HG02623 (cell line): ENCODE measurements around the gene MEIKIN.
"Not testable (repeated sequence)": the region's sequence is repeated elsewhere in the genome, so short reads cannot be mapped to it uniquely, and the experiment has no call there.

ENCODE experiments used
- ATAC-seq: cut with Tn5 transposase; IDR thresholded peaks from one replicate; pipeline ENCODE4 v1.9.1; 2021; ENCODE audit warnings: moderate library complexity; ENCODE audit not compliant: unreplicated experiment

The MEIKIN gene

DNA sequence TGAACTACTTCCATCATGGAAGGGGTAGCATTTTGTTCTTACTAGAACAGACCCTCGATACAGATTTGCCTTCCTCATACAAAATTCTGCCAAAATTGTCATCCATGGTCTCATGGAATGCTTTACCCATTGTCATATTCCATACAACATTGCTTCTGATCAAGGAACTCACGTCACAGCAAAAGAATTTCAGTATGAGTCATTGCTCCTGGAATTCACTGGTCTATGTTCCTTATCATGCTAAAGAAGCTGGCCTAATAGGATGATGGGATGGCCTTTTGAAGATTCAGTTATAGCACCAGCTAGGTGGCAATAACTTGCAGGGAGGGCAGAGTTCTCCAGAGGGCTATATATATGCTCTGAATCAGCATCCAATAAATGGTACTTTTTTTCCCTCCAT, 130.5 kb downstream of the MEIKIN start:
- ATAC-seq, result no peak

DNA sequence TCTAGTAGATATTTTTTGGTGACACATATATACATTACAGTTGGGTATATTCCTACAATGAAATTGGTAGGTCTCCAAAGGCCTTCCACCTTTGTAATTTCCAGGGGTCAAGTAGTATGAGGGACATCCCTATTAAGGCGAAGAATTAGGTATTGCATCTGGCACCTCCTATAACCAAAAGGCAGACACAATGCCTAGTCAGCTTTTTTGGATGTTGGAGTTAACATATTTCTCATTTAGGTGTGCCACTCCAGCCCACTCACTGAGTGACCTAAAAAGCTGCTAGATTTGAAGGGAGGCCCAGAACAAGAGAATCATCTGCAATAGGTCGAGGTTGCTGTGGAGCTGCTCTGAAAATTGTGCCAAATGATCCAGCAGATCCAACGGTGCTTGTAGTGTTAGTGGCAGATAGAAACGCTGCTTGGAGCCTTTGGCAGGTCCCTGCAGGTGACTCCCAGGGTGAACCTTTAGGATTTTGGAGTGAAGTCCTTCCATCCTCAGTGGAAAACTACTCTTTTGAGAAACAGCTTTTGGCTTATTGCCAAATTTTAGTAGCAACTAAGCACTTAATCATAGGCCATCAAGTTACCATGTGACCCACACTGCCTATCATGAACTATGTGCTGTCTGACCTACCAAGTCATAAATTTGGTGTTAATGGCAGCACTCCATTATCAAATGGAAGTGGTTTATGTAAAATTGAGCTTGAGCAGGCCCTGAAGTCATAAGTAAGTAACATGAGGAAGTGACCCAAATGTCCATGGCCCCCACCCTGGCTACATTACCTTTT, 132.9 kb downstream of the MEIKIN start:
- ATAC-seq, result no peak

DNA sequence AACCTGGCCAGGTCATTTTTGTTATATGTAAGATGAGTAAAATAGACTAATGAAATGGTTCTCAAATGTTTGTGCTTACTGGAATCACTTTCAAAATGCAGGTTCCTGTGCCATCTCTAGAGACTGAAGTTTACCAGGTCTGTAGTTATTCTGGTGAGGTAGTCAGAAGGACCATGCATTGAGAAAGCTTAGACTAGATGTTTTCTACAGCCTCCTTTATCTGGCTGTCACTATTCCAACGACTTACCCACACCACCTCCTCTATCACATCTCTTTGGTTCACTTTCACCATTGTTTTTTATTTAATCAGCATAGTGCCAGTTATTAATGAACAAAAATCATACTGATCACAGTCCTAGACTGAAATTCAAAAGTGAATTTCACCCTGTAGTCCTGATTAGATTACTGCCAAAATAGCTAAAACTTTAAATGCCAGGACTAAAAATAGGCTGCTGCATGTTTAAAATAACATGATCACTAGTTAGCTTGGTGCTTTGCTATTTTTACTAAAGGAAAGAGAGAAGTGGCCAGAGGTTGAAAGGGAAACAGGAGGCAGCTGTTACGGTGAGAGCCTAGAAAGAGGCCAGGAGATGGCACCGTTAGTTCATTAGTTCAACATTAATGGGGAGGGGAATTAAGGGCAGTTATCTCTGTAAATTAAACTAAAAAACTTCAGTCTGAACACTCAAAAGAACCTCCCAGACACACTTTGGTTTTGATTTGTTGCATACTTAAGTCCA, 134.8 kb downstream of the MEIKIN start:
- no peak for ATAC-seq

DNA sequence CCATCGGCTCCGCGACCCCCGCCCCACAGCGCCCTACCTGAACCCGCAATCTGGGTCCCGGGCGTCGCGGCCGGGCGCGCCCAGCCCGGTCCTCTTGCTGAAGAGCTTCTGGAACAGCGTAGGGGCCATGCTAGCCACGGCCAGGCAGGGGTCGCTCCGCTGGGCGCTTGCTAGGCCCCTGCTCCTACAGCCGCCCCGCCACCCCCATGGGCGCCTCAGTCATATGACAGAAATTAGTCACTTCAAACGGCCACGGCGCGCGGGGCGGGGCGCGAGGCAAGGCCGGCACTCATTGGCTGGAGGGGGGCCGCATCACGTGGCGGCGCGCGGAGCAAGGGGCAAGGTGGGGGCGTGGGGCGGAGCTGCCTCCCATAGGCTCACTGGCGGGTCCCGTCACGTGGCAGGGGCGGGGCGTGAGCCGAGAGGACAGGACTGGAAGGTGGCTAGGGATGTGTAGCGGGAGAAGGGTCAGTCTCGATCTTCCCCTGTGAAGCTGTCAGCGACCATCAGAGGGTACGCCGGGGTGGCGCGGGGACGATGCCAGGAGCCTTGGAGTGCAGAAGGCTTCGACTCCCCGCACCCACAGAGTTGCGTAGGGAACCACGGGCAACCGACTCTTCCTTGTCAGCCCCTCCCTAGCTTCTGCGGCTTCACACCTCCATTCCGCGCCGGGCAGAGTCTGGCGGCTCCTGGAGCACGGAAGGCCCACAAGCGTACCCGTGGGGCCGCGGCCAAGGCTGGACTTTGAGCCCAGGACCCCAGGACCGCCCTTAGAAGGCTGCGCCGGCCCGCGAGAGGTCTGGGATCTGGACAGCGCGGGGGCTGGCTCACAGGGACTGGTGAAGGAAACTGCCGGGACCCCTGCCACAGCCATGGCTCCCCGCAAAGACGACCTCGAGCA, 148.4 kb downstream of the MEIKIN start, which contains the start of gene FNIP1:
Gene FNIP1 (minus strand): TSS at position 225 of the 901 bp plus-strand sequence. CDS start 96 bp downstream, at position 129.
- peak; percentile 91 for ATAC-seq

DNA sequence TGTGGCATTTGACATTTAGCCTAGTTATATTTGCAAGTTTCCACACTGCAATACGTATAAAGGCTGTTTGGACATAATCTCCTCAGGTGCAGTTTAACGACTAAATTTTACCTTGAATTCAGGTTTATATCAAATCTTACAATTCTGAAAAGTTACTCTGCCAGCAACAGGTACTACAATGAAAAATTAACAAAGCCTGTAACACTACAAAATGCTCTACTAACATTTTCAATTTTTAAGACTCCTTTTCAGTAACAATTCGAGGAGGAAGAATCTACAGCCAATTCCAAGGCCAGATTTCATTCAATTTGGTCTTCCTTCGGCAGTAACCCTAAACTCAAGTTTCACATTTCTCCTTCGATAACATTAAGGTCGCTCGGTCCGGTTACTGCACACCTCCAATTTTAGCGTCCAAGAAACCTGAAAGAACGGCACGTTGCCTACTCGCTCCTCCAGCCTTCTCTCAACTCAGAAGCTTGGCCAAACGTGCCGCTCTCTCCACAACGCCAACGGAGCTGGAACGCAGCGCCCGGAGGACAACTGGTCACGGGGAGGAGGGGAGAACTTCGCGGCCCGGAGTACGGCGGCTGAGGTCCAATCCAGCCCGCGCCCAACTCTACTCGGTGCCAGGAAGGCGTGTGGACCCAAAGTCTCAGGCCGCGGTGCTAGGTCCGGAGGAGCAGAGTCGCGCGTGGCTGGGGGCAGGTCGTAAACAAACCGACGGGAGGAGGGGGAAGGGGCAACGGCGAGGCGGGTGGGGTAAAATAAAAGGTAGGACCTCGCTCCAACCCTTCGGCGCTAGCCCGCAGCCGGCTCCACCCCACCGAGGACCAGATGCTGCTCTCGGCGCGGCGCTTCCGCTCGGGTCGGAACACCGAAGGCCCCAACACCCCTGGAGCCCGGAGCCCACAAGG, 149.3 kb downstream of the MEIKIN start:
- peak; percentile 6 for ATAC-seq

DNA sequence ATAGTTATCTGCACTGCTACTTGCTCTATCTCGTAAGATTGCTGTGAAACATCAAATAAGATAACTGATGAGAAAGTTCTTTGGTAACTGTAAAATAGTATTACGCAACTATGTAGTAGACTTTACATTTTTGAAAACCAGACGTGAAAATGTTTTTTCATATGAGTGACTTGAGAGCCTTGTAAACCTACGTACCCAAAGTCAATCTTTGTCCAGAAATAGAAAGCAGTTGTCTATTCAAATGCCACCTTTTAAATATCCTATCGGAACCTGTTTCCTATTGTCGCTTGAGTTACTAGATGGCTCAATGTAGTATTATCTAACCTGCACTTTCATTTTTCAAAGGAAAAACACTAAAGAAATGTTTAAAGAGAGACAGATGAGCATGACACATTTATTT, 150.2 kb downstream of the MEIKIN start:
- no peak for ATAC-seq

DNA sequence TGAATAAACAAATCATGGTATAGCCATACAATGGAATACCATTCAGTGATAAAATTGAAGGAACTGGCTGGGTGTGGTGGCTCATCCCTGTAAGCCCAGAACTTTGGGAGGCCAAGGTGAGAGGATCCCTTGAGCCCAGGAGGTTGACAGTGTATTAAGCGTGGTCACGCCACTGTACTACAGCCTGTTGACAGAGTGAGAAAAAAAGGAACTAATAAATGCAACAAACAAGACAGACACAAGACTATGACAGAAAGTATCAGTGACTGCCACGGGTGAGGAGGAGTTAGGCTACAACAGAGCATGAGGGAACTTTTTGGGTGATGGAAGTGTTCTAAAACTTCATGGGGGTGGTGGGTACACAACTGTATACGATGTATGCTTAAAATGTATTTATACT, 150.9 kb downstream of the MEIKIN start:
- no peak for ATAC-seq

DNA sequence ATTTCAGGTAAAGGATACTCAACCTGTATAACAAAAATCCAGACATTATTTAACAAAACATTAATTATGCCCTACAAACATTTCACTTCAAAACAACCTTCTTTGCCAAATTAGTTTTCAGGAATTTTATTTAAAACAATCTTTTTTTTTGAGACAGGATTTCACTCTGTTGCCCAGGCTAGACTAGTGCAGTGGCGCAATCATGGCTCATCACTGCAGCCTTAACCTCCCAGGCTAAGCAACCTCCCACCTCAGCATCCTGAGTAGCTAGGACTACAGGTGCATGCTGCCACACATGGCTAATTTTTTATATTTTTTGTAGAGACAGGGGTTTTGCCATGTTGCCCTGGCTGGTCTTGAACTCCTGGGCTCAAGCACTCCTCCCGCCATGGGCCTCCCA, 152.6 kb downstream of the MEIKIN start:
- no peak for ATAC-seq

DNA sequence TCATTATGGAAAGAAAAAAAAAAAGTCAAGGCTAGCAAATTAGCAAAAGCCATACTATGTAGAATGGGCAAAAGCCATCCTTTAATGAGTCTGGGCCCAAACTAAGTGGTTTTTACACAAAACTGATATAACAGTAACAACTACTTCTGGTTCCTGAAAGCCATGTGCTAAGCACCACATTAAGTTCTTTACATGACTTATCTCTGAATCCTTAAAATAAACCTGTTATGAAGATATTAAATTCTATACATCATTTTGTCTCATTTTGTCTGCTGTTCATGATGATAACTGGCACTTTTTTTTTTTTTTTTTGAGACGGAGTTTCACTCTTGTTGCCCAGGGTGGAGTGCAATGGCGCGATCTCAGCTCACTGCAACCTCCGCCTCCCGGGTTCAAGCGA, 153.6 kb downstream of the MEIKIN start:
- ATAC-seq, result no peak

DNA sequence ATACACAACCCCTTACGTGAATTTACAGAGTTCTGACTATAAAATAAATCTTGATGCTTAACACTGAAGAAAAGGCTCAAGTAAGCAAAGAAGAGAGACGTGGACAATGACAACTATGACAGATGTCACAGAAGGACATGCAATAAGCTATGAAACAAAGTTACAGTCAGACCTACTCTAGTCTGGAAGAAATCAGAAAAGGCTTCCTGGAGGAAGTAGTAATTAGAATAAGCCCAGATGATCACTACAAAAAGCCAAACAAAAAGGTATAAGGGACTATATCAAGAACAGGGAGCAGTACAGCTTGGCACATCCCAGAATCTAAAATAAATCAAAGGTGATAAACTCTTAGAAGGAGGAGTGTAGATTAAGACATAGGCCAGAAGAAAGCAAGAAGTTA, 154.9 kb downstream of the MEIKIN start:
- no peak for ATAC-seq

DNA sequence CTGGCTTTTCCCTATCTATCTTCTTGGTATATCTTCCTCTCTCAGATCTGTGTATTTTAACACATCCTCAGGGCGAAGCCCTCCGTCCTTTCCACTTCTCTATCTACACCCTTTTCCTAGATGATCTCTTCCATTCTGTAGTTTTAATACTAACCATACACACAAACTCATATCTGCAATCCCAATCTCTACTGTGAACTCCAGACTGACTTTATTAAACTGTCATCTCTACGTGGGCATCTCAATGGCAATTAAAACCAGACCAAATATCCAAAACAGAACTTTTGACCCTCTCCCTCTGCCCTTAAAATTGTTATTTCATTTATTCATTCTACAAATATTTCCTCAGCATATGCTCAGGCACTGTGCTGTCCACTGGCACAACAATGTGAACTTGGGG, 155.7 kb downstream of the MEIKIN start:
- ATAC-seq, result no peak

DNA sequence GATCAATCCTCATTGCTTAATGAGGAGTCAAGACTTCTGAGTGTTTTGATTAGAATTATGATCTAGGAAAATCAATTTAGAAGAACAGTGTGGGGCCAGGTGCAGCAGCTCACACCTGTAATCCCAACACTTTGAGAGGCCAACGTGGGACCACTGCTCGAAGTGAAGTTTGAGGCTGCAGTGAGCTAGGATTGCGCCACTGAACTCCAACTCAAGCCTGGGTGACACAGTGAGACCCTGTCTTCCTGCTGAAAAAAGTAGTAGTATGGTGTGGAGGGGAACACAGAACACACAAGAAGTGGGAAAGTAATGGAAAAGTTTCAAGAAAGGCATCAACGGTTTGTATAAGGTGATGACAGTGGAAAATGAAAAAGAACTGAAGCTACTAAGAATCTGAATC, 157.7 kb downstream of the MEIKIN start:
- no peak for ATAC-seq

DNA sequence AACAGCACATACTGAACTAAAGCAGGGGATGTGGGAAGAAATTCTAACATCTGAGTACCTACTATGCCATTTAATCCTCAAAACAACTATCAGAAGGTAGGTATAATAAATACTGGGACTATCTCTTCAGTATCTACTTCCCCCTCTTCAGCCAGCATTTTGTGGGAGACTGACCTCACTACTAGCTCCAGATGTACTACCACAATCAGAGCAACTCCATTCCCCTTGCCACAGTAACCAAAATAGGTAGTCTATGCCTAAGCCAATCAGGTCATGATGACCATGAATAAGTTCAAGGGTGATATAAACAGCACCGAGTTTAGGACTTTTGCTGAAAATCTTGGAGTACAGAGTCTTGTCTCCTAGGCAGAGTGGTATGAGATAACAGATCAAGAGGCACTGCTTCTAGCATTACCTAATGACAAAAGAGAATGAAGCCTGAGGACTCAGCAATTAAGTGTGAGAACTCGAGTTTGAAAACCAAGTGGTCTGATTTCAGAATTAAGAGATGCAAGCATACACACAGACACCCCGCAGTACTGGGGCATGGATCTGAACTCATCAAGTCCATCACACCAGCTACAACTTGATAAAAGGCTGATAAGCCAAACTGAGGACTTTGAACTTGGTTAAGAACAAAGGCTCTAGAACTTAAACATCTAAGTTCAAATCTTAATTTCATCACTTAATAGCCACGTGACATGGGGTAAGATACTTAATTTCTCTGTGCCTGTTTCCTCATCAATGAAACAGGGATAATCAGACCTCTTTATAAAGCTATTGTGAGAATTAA, 158.4 kb downstream of the MEIKIN start:
- ATAC-seq, result no peak

DNA sequence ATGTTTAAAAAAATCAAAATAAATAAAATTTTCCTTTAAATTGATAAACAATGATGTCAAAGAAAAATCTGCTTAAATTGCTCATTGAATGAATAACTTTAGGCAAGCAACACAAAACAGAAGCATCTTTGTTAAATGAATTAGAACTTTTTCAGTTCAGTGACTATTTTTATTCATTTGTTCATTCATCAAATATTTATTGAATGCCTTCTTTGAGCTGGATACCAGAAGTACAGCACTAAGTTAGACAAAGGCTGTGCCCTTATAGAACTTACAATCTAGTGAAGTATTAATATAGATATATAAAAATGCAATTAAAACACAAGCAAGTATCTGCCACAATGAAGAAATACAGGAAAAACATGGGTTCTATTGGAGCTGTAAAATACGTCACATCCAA, 159.4 kb downstream of the MEIKIN start:
- ATAC-seq, result no peak

DNA sequence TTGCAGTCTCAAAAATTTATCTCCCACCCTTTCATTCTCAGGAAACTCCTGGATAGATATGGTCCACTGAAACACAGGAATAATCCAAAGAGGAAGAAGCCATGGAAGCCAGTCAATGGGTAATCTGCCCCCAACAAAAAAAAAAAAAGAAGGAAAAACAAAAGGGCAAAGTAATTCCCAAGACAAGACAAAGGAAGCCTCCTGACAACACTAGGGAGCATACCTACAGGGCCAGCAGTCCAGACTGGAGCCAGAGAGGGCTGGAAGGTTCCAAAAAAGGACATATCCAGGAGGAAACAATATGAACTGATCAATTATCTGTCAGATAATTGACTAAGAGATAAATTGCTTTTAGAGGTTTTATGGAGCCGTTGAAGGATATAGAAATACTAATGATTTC, 161.6 kb downstream of the MEIKIN start:
- ATAC-seq, result no peak

DNA sequence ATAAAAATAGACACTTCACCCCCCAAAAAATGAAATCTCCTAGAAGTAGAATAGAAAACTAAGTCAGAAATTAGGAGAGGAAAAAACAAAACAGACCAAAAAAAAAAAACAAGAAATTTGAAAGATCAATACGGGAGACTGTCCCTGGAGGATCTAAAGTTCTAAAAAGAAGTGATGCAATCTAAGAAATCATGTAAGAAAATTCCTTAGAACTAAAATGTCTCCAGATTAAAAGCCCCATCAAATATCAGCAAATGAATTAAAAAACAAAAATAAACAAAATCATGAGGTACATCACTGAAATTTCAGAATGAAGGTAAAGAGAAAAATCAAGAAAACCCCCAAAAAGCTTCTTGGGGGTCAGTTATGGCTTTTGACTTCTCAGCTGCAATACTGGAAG, 162.1 kb downstream of the MEIKIN start:
- no peak for ATAC-seq

DNA sequence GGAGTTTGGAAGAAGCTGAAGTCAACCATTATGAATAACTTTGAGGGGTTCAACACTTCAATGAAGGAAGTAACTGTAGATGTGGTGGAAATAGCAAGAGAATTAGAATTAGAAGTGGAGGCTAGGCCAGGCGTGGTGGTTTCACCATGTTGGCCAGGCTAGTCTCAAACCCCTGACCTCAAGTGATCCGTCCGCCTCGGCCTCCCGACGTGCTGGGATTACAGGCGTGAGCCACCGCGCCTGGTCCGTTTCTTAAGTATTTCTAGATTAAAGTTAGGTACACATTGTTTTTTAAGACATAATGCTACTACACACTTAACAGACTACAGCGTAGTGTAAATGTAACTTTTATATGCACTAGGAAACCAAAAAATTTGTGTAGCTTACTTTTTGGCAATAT, 162.7 kb downstream of the MEIKIN start:
- no peak for ATAC-seq

DNA sequence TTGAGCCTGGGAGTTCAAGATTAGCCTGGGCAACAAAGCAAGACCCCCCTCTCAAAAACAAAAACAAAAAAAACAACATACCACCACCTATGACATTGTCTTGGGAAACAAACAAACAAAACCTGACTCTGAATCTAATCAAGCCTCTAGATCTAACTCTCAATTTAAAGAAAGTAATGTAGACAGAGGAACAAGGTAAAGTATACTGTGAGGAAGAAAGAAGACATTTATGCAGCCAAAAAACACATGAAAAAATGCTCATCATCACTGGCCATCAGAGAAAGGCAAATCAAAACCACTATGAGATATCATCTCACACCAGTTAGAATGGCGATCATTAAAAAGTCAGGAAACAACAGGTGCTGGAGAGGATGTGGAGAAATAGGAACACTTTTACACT, 167.3 kb downstream of the MEIKIN start:
- ATAC-seq, result not testable (repeated sequence)

DNA sequence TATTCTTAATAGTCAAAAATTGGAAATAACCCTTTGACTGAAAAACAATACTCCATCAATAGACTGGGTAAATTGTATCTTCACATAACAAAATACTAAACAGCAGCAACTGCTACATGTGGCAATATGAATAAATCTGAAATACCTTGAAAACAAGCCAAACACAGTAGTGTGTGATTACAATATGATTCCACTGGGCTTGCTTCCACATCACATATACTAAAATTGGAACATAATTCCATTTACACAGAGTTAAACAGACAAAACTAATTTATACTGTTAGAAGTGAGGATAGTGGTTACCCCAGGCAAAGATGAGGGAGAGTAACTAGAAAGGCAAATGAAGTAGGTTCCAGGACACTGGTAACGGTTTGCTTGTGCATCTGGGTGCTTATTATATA, 169.0 kb downstream of the MEIKIN start:
- ATAC-seq, result no peak
